KBM-7 (cell line): ENCODE measurements around the gene PPP1R9A.

ENCODE experiments used
- DNase-seq: peaks from one replicate; pipeline ENCODE4 v3.0.0-alpha.2; 2015
- in situ Hi-C: fragments of 300-500 bp; cut with MboI; formaldehyde crosslinking; loops from 2 replicates; pipeline ENCODE4 v1.14.3; 2020; ENCODE audit warnings: low sequenced_read_pairs, low pct_unique_long_range_greater_than_20kb, mixed read lengths

PPP1R9A gene

GRCh38 chr7:95322396-95322795 is 415.0 kb downstream of the PPP1R9A start:
- in situ Hi-C loops, result no loop called here
- no peak for DNase-seq

GRCh38 chr7:95322854-95323253 is 415.5 kb downstream of the PPP1R9A start:
- in situ Hi-C loops, result no loop called here
- DNase-seq, result no peak

GRCh38 chr7:95323410-95324129 is 416.2 kb downstream of the PPP1R9A start:
- in situ Hi-C loops, result no loop called here
- DNase-seq, result no peak

GRCh38 chr7:95324431-95324830 is 417.0 kb downstream of the PPP1R9A start, which contains the start of gene PON1:
Gene PON1 (minus strand): TSS chr7:95324532. CDS start chr7:95324475, 57 bp downstream.
- in situ Hi-C loops, result no loop called here
- DNase-seq, result no peak

- in situ Hi-C loops, result no loop called here
- DNase-seq, result no peak
Observed at GRCh38 chr7:95327356-95327755, 420.0 kb downstream of the PPP1R9A start.

GRCh38 chr7:95330204-95330960 is 423.0 kb downstream of the PPP1R9A start:
- peak; percentile 12 for DNase-seq
- in situ Hi-C loops, result no loop called here

GRCh38 chr7:95330961-95331337 is 423.6 kb downstream of the PPP1R9A start:
- in situ Hi-C loops, result no loop called here
- no peak for DNase-seq

- in situ Hi-C loops, result no loop called here
- no peak for DNase-seq
Observed at GRCh38 chr7:95334447-95334846, 427.1 kb downstream of the PPP1R9A start.

- DNase-seq, result no peak
- in situ Hi-C loops, result no loop called here
Observed at GRCh38 chr7:95335093-95335492, 427.7 kb downstream of the PPP1R9A start.

- in situ Hi-C loops, result no loop called here
- DNase-seq, result no peak
Observed at GRCh38 chr7:95338832-95339231, 431.4 kb downstream of the PPP1R9A start.

GRCh38 chr7:95340491-95340890 is 433.1 kb downstream of the PPP1R9A start:
- in situ Hi-C loops, result no loop called here
- DNase-seq, result no peak

- DNase-seq, result no peak
- in situ Hi-C loops, result no loop called here
Observed at GRCh38 chr7:95342029-95342428, 434.6 kb downstream of the PPP1R9A start.

- DNase-seq, result no peak
- in situ Hi-C loops, result no loop called here
Observed at GRCh38 chr7:95342642-95343307, 435.4 kb downstream of the PPP1R9A start.
